MG63 (cell line): Measurements from ENCODE around the gene CARD8. TPM values are rescaled to one million over a fixed set of nuclear protein-coding genes. Genes with fewer than 3 reads are reported as not detected.
A peak's percentile ranks its signal among the peaks of the same experiment; 100 is the strongest.
"Not testable (repeated sequence)": the region's sequence is repeated elsewhere in the genome, so short reads cannot be mapped to it uniquely, and the experiment has no call there.

Source experiments
- DNase-seq: peaks from one replicate; pipeline ENCODE4 v3.0.0-alpha.2; 2020
- H3K27me3 ChIP-seq: fragments of 250-450 bp; sonication (Bioruptor Pico); 2 replicates; pipeline ENCODE4 v1.5.1; 2020; ENCODE audit warnings: mild to moderate bottlenecking, moderate library complexity
- H3K36me3 ChIP-seq: fragments of 250-450 bp; sonication (Bioruptor Pico); 2 replicates; pipeline ENCODE4 v1.5.1; 2020; ENCODE audit warnings: mild to moderate bottlenecking, moderate library complexity
- H3K4me3 ChIP-seq: fragments of 250-450 bp; sonication (Bioruptor Pico); 2 replicates; pipeline ENCODE4 v1.5.1; 2020; ENCODE audit warnings: mild to moderate bottlenecking, moderate library complexity
- H3K9me3 ChIP-seq: fragments of 250-450 bp; sonication (Bioruptor Pico); 2 replicates; pipeline ENCODE4 v1.5.1; 2020; ENCODE audit warnings: mild to moderate bottlenecking, moderate library complexity
- total RNA-seq: library from RNA; depleted of rRNA; stranded (reverse); fragments of >200 nt; shearing (Covaris generic); gene quantifications from 2 replicates; pipeline ENCODE4 v1.2.3, GENCODE V29; 2014; ENCODE audit warnings: low replicate concordance

The CARD8 gene
- total RNA-seq, 1 experiment from 2014 or later: 17.5 TPM

GRCh38 chr19:48274938-48275337, 19.2 kb upstream of the CARD8 start:
- peaks cover 2% of the 10 kb centered on the region; the same call in 1 of the 2 replicates for H3K27me3 ChIP-seq
- H3K36me3 ChIP-seq: no peaks in the 10 kb centered on the region
- no peak for DNase-seq

GRCh38 chr19:48274173-48274572, 18.5 kb upstream of the CARD8 start:
- no peaks in the 10 kb centered on the region for H3K36me3 ChIP-seq
- DNase-seq: no peak

More at GRCh38 chr19:48274938-48275337, 19.2 kb upstream of the CARD8 start:
- peaks cover under 1% of the 10 kb centered on the region; the same call in 1 of the 2 replicates for H3K9me3 ChIP-seq
- no peak overlapping the region for H3K4me3 ChIP-seq

GRCh38 chr19:48271531-48272151, 15.9 kb upstream of the CARD8 start:
- DNase-seq: peak; percentile 42
- H3K27me3 ChIP-seq: peaks cover 2% of the 10 kb centered on the region; the same call in 1 of the 2 replicates
- H3K36me3 ChIP-seq: no peaks in the 10 kb centered on the region
- peak overlapping the region; percentile 40 for H3K4me3 ChIP-seq
- H3K9me3 ChIP-seq: peaks cover 16% of the 10 kb centered on the region

More at GRCh38 chr19:48274173-48274572, 18.5 kb upstream of the CARD8 start:
- H3K9me3 ChIP-seq: peaks cover 8% of the 10 kb centered on the region
- H3K27me3 ChIP-seq: peaks cover 2% of the 10 kb centered on the region; the same call in 1 of the 2 replicates
- H3K4me3 ChIP-seq: no peak overlapping the region

GRCh38 chr19:48269617-48270026, 13.9 kb upstream of the CARD8 start:
- not testable (repeated sequence) for H3K36me3 ChIP-seq, DNase-seq, H3K4me3 ChIP-seq, H3K27me3 ChIP-seq
- H3K9me3 ChIP-seq: peaks cover 16% of the 10 kb centered on the region

- peaks cover 17% of the 10 kb centered on the region for H3K27me3 ChIP-seq
- not testable (repeated sequence) for H3K4me3 ChIP-seq, DNase-seq, H3K36me3 ChIP-seq
- peaks cover 16% of the 10 kb centered on the region for H3K9me3 ChIP-seq
These were observed 9.6 kb upstream of the CARD8 start for GRCh38 chr19:48265326-48265725.

- H3K36me3 ChIP-seq, H3K4me3 ChIP-seq, H3K9me3 ChIP-seq, DNase-seq: not testable (repeated sequence)
- H3K27me3 ChIP-seq: peaks cover 14% of the 10 kb centered on the region
These were observed 4.6 kb upstream of the CARD8 start for GRCh38 chr19:48260359-48260714.

GRCh38 chr19:48258992-48259391, 3.3 kb upstream of the CARD8 start:
- DNase-seq, H3K9me3 ChIP-seq: not testable (repeated sequence)

GRCh38 chr19:48258350-48258749, 2.6 kb upstream of the CARD8 start:
- Histone ChIP-seq H3K9me3 (no peaks in the 10 kb centered on the region), H3K27me3 (0 out of 2 replicates have a peak, but pooled peaks cover 2% of the 10 kb centered on the region), H3K36me3 (no peaks in the 10 kb centered on the region), H3K4me3 (no peak overlapping the region)
- no peak for DNase-seq

More at GRCh38 chr19:48258992-48259391, 3.3 kb upstream of the CARD8 start:
- not testable (repeated sequence) for H3K27me3 ChIP-seq, H3K4me3 ChIP-seq, H3K36me3 ChIP-seq

- Histone ChIP-seq H3K27me3 (no peaks in the 10 kb centered on the region), H3K36me3 (peaks cover under 1% of the 10 kb centered on the region), H3K9me3 (no peaks in the 10 kb centered on the region), H3K4me3 (no peak overlapping the region; the same call in 1 of the 2 replicates)
- DNase-seq: no peak
These were observed 1.2 kb downstream of the CARD8 start for GRCh38 chr19:48254529-48254970.

GRCh38 chr19:48253999-48254398, 1.7 kb downstream of the CARD8 start:
- no peaks in the 10 kb centered on the region for H3K9me3 ChIP-seq
- no peak for DNase-seq
- peaks cover 4% of the 10 kb centered on the region for H3K36me3 ChIP-seq
- no peaks in the 10 kb centered on the region for H3K27me3 ChIP-seq
- H3K4me3 ChIP-seq: no peak overlapping the region

GRCh38 chr19:48252609-48253008, 3.1 kb downstream of the CARD8 start:
- Histone ChIP-seq H3K9me3 (no peaks in the 10 kb centered on the region), H3K4me3 (no peak overlapping the region), H3K36me3 (peaks cover 13% of the 10 kb centered on the region), H3K27me3 (no peaks in the 10 kb centered on the region)
- DNase-seq: no peak

- Histone ChIP-seq H3K4me3 (no peak overlapping the region), H3K9me3 (no peaks in the 10 kb centered on the region), H3K27me3 (no peaks in the 10 kb centered on the region), H3K36me3 (peaks cover 16% of the 10 kb centered on the region)
- DNase-seq: no peak
These were observed 5.3 kb downstream of the CARD8 start for GRCh38 chr19:48250290-48251025.

GRCh38 chr19:48249502-48250014, 6.2 kb downstream of the CARD8 start:
- Histone ChIP-seq H3K4me3 (no peak overlapping the region), H3K36me3 (peaks cover 16% of the 10 kb centered on the region), H3K27me3 (no peaks in the 10 kb centered on the region), H3K9me3 (no peaks in the 10 kb centered on the region)
- DNase-seq: no peak

GRCh38 chr19:48248081-48248833, 7.5 kb downstream of the CARD8 start:
- Histone ChIP-seq H3K27me3 (no peaks in the 10 kb centered on the region), H3K4me3 (no peak overlapping the region), H3K36me3 (peaks cover 16% of the 10 kb centered on the region), H3K9me3 (no peaks in the 10 kb centered on the region)
- DNase-seq: no peak

GRCh38 chr19:48247212-48247611, 8.5 kb downstream of the CARD8 start:
- Histone ChIP-seq H3K9me3 (no peaks in the 10 kb centered on the region), H3K36me3 (peaks cover 16% of the 10 kb centered on the region), H3K27me3 (no peaks in the 10 kb centered on the region), H3K4me3 (no peak overlapping the region)
- no peak for DNase-seq

- Histone ChIP-seq H3K4me3 (no peak overlapping the region), H3K27me3 (no peaks in the 10 kb centered on the region), H3K9me3 (no peaks in the 10 kb centered on the region), H3K36me3 (peaks cover 16% of the 10 kb centered on the region)
- DNase-seq: no peak
These were observed 9.6 kb downstream of the CARD8 start for GRCh38 chr19:48246101-48246500.

- Histone ChIP-seq H3K4me3 (no peak overlapping the region), H3K9me3 (no peaks in the 10 kb centered on the region)
- no peak for DNase-seq
These were observed 11.4 kb downstream of the CARD8 start for GRCh38 chr19:48244281-48244680.

More at GRCh38 chr19:48244281-48244680, 11.4 kb downstream of the CARD8 start:
- Histone ChIP-seq H3K27me3 (no peaks in the 10 kb centered on the region), H3K36me3 (peaks cover 23% of the 10 kb centered on the region)
